ENCODE data around the gene HSCB.

HSCB gene

GRCh38 chr22:28771195-28771791, 29.5 kb downstream of the HSCB start:
- TF ChIP-seq, protein P1, sequence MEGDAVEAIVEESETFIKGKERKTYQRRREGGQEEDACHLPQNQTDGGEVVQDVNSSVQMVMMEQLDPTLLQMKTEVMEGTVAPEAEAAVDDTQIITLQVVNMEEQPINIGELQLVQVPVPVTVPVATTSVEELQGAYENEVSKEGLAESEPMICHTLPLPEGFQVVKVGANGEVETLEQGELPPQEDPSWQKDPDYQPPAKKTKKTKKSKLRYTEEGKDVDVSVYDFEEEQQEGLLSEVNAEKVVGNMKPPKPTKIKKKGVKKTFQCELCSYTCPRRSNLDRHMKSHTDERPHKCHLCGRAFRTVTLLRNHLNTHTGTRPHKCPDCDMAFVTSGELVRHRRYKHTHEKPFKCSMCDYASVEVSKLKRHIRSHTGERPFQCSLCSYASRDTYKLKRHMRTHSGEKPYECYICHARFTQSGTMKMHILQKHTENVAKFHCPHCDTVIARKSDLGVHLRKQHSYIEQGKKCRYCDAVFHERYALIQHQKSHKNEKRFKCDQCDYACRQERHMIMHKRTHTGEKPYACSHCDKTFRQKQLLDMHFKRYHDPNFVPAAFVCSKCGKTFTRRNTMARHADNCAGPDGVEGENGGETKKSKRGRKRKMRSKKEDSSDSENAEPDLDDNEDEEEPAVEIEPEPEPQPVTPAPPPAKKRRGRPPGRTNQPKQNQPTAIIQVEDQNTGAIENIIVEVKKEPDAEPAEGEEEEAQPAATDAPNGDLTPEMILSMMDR (IDR thresholded peaks at IDR 0.05; ENCODE audit: low read length), result no peak
- TF ChIP-seq EZH2phosphoT487 (IDR thresholded peaks at IDR 0.05; ENCODE audit: low read length) (no peak), EZH2 (optimal IDR thresholded peaks at IDR 0.05; ENCODE audit: low read depth, low read length) (no peak)
- Histone ChIP-seq H3K4me1 (ENCODE audit: low read length) (no peaks in the 10 kb centered on the region), H3K27me3 (replicated peaks; ENCODE audit: insufficient read depth, low read length) (no peaks in the 10 kb centered on the region), H3K9ac (ENCODE audit: low read length) (no peak overlapping the region), H3K4me2 (ENCODE audit: low read depth, low read length) (no peak overlapping the region), H3F3A (ENCODE audit: insufficient read depth, low read length) (peaks cover 15% of the 10 kb centered on the region), H3K9me2 (replicated peaks; ENCODE audit: insufficient read depth, low read length) (no peaks in the 10 kb centered on the region), H3K9me3 (replicated peaks; ENCODE audit: insufficient read depth, low read length) (no peaks in the 10 kb centered on the region), H3K79me2 (ENCODE audit: low read length) (peaks cover 33% of the 10 kb centered on the region), H2AFZ (ENCODE audit: low read length) (no peak overlapping the region), H3K36me3 (replicated peaks; ENCODE audit: insufficient read depth, low read length) (peaks cover 5% of the 10 kb centered on the region; the same call in 1 of the 2 replicates), H3K4me3 (ENCODE audit: low read length) (no peak overlapping the region), H4K20me1 (ENCODE audit: insufficient read depth, low read length) (no peaks in the 10 kb centered on the region), H3K27ac (ENCODE audit: low read length) (no peak overlapping the region)
- no peak for DNase-seq

- peaks cover 5% of the 10 kb centered on the region; the same call in 1 of the 2 replicates for H3K36me3 ChIP-seq (replicated peaks; ENCODE audit: insufficient read depth, low read length)
- H3K4me2 ChIP-seq (ENCODE audit: low read depth, low read length), result peak within 1 kb of the TSS; percentile 51
- H3K9me3 ChIP-seq (replicated peaks; ENCODE audit: insufficient read depth, low read length), result no peaks in the 10 kb centered on the region
- H3F3A ChIP-seq (ENCODE audit: insufficient read depth, low read length), result peaks cover 15% of the 10 kb centered on the region
- no peaks in the 10 kb centered on the region for H3K9me2 ChIP-seq (replicated peaks; ENCODE audit: insufficient read depth, low read length)
- H3K27me3 ChIP-seq (replicated peaks; ENCODE audit: insufficient read depth, low read length), result no peaks in the 10 kb centered on the region
- no peak for TF ChIP-seq EZH2phosphoT487 (IDR thresholded peaks at IDR 0.05; ENCODE audit: low read length)
- TF ChIP-seq, protein P1 (IDR thresholded peaks at IDR 0.05; ENCODE audit: low read length), result peak; percentile 2; the same call in 1 of the 2 replicates
- DNase-seq, result peak; percentile 95
- H3K27ac ChIP-seq (ENCODE audit: low read length), result peak within 1 kb of the TSS; percentile 65
- H3K4me1 ChIP-seq (ENCODE audit: low read length), result no peaks in the 10 kb centered on the region
- H3K79me2 ChIP-seq (ENCODE audit: low read length), result peaks cover 49% of the 10 kb centered on the region
- H2AFZ ChIP-seq (ENCODE audit: low read length), result peak within 1 kb of the TSS; percentile 87
- H3K4me3 ChIP-seq (ENCODE audit: low read length), result peak within 1 kb of the TSS; percentile 85
- H4K20me1 ChIP-seq (ENCODE audit: insufficient read depth, low read length), result no peaks in the 10 kb centered on the region
- peak within 1 kb of the TSS; percentile 76 for H3K9ac ChIP-seq (ENCODE audit: low read length)
Measured at GRCh38 chr22:28772633-28773460, 31.0 kb downstream of the HSCB start, which contains the start of gene CCDC117. TSS of gene CCDC117 (plus strand) at chr22:28772695. CDS start at chr22:28772850, 155 bp downstream.

- Histone ChIP-seq H3K9ac (ENCODE audit: low read length) (peak overlapping the region; percentile 76), H3K36me3 (replicated peaks; ENCODE audit: insufficient read depth, low read length) (peaks cover 5% of the 10 kb centered on the region; the same call in 1 of the 2 replicates), H3K9me3 (replicated peaks; ENCODE audit: insufficient read depth, low read length) (no peaks in the 10 kb centered on the region), H3K27ac (ENCODE audit: low read length) (peak overlapping the region; percentile 61), H3K27me3 (replicated peaks; ENCODE audit: insufficient read depth, low read length) (no peaks in the 10 kb centered on the region), H3K9me2 (replicated peaks; ENCODE audit: insufficient read depth, low read length) (no peaks in the 10 kb centered on the region), H3K4me3 (ENCODE audit: low read length) (peak overlapping the region; percentile 85), H3K79me2 (ENCODE audit: low read length) (peaks cover 55% of the 10 kb centered on the region), H3F3A (ENCODE audit: insufficient read depth, low read length) (peaks cover 15% of the 10 kb centered on the region), H3K4me1 (ENCODE audit: low read length) (no peaks in the 10 kb centered on the region), H3K4me2 (ENCODE audit: low read depth, low read length) (peak overlapping the region; percentile 44), H4K20me1 (ENCODE audit: insufficient read depth, low read length) (no peaks in the 10 kb centered on the region), H2AFZ (ENCODE audit: low read length) (no peak overlapping the region)
- TF ChIP-seq, protein P1 (IDR thresholded peaks at IDR 0.05; ENCODE audit: low read length), result no peak
- no peak for TF ChIP-seq EZH2phosphoT487 (IDR thresholded peaks at IDR 0.05; ENCODE audit: low read length)
- peak; percentile 66 for DNase-seq
Measured at GRCh38 chr22:28773461-28773867, 31.6 kb downstream of the HSCB start.
